Measurements from ENCODE around the gene GPR156. TPM values are rescaled to one million over a fixed set of nuclear protein-coding genes. Genes with fewer than 3 reads are reported as not detected.

GPR156 gene
- total RNA-seq, 1 experiment from 2014 or later, result 0.15 TPM

DNA sequence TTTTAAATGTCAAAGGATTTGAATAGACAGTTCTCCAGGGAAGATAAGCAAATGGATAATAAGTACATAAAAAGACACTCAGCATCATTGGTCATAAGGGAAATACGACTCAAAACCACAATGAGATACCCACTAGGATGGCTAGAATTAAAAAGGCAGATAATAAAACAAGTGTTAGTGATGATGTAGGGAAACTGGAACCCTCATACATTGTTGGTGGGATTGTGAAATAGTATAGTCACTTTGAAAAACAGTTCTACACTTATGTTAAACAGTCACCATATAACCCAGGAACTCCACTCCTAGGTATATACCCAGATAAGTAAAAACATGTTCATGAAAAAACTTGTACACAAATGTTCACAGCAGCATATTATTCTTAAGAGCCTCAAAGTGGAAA, 72.5 kb downstream of the GPR156 start:
- no peaks in the 10 kb centered on the region for H4K20me1 ChIP-seq (ENCODE audit: insufficient read depth)

More for the DNA sequence above, 72.5 kb downstream of the GPR156 start:
- Histone ChIP-seq H3K9me2 (ENCODE audit: insufficient read depth) (no peaks in the 10 kb centered on the region), H2AFZ (ENCODE audit: low read depth, low read length, poor library complexity, severe bottlenecking) (no peak overlapping the region), H3K79me2 (ENCODE audit: insufficient read depth, low read length) (no peaks in the 10 kb centered on the region), H3K4me3 (replicated peaks in 1 of 2; ENCODE audit: low read depth in 1 of 2, low read length in 2 of 2) (no peak overlapping the region), H3K27ac (ENCODE audit: low read depth, low read length) (no peak overlapping the region), H3K27me3 (ENCODE audit: insufficient read depth, low read length) (no peaks in the 10 kb centered on the region), H3K9me3 (ENCODE audit: control insufficient read depth in 1 of 2, insufficient read depth in 1 of 2, low read depth in 1 of 2, low read length in 2 of 2) (no peaks in the 10 kb centered on the region), H3K4me2 (ENCODE audit: low read length) (no peak overlapping the region), H3K9ac (ENCODE audit: low read length) (no peak overlapping the region), H3K36me3 (ENCODE audit: control insufficient read depth in 1 of 2, insufficient read depth in 2 of 2, low read length in 2 of 2) (no peaks in the 10 kb centered on the region), H3K4me1 (ENCODE audit: control insufficient read depth in 1 of 2, insufficient read depth in 2 of 2, low read length in 2 of 2) (no peaks in the 10 kb centered on the region)
- no peak for ATAC-seq
- POLR2A ChIA-PET, result no interaction called here
- no peak for DNase-seq (ENCODE audit: low read depth, low spot score)
- intact Hi-C loops (cut with micrococcal nuclease), result no loop called here
- RAD21 ChIA-PET (ENCODE audit: low non-redundant PET in 1 of 2, low total read pairs in 2 of 2, uncharacterized antibody in 2 of 2, unreplicated experiment in 2 of 2), result no interaction called here
- BruUV-seq (replicated peaks), result no TSS peak
- TF ChIP-seq RAD21 (IDR thresholded peaks at IDR 0.05; ENCODE audit: low read depth) (no peak), EGR1 (IDR thresholded peaks at IDR 0.05; ENCODE audit: low read depth) (no peak), CBX3 (IDR thresholded peaks at IDR 0.05; ENCODE audit: low read depth) (no peak), REST (IDR thresholded peaks at IDR 0.05; ENCODE audit: low read depth) (no peak), EZH2phosphoT487 (IDR thresholded peaks at IDR 0.05; ENCODE audit: borderline replicate concordance) (no peak), SIN3A (IDR thresholded peaks at IDR 0.05; ENCODE audit: low read depth) (no peak), YY1 (IDR thresholded peaks at IDR 0.05; ENCODE audit: extremely low read depth, insufficient replicate concordance, low read depth, low read length) (no peak), ZFX (IDR thresholded peaks at IDR 0.05) (no peak), ELF1 (IDR thresholded peaks at IDR 0.05; ENCODE audit: borderline replicate concordance, low read depth) (no peak), CEBPB (IDR thresholded peaks at IDR 0.05; ENCODE audit: low read depth) (no peak), POLR2A (IDR thresholded peaks at IDR 0.05; ENCODE audit: borderline replicate concordance, extremely low read depth, insufficient read depth, insufficient read length) (no peak), SP1 (IDR thresholded peaks at IDR 0.05; ENCODE audit: low read depth) (no peak), ZNF274 (IDR thresholded peaks at IDR 0.05; ENCODE audit: low read depth, low read length) (no peak), ATF3 (IDR thresholded peaks at IDR 0.05) (no peak), EZH2 (IDR thresholded peaks at IDR 0.05) (no peak), SRF (IDR thresholded peaks at IDR 0.05; ENCODE audit: low read depth) (no peak), MAX (IDR thresholded peaks at IDR 0.05) (no peak)
- TF ChIP-seq, protein P1, sequence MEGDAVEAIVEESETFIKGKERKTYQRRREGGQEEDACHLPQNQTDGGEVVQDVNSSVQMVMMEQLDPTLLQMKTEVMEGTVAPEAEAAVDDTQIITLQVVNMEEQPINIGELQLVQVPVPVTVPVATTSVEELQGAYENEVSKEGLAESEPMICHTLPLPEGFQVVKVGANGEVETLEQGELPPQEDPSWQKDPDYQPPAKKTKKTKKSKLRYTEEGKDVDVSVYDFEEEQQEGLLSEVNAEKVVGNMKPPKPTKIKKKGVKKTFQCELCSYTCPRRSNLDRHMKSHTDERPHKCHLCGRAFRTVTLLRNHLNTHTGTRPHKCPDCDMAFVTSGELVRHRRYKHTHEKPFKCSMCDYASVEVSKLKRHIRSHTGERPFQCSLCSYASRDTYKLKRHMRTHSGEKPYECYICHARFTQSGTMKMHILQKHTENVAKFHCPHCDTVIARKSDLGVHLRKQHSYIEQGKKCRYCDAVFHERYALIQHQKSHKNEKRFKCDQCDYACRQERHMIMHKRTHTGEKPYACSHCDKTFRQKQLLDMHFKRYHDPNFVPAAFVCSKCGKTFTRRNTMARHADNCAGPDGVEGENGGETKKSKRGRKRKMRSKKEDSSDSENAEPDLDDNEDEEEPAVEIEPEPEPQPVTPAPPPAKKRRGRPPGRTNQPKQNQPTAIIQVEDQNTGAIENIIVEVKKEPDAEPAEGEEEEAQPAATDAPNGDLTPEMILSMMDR (IDR thresholded peaks at IDR 0.05 in 2 of 3, conservative IDR thresholded peaks at IDR 0.05 in 1 of 3; ENCODE audit: borderline replicate concordance in 1 of 3, insufficient read depth in 1 of 3, low read depth in 2 of 3, low read length in 2 of 3), result no peak
- CTCF ChIA-PET, result no interaction called here
